CD4-positive, alpha-beta T cell treated with Interleukin-1 beta for 1 hour (primary cell): ENCODE data around the gene CCDC66.

Source experiments
- DNase-seq, 2 donors: peaks; one replicate each; pipeline ENCODE4 v3.0.0-alpha.2; 2020 to 2022

Gene CCDC66

GRCh38 chr3:56624725-56625124 is 67.8 kb downstream of the CCDC66 start:
- no peak for DNase-seq

- DNase-seq, result no peak
Observed at GRCh38 chr3:56629047-56629446, 72.1 kb downstream of the CCDC66 start.

GRCh38 chr3:56629451-56629850 is 72.5 kb downstream of the CCDC66 start:
- DNase-seq, result no peak

GRCh38 chr3:56630966-56631365 is 74.0 kb downstream of the CCDC66 start:
- DNase-seq, result no peak

- no peak for DNase-seq
Observed at GRCh38 chr3:56633181-56633580, 76.2 kb downstream of the CCDC66 start.

- no peak for DNase-seq
Observed at GRCh38 chr3:56633602-56634535, 76.9 kb downstream of the CCDC66 start.

GRCh38 chr3:56645407-56645806 is 88.4 kb downstream of the CCDC66 start:
- no peak for DNase-seq

GRCh38 chr3:56654460-56654859 is 97.5 kb downstream of the CCDC66 start:
- no peak for DNase-seq

- no peak for DNase-seq
Observed at GRCh38 chr3:56655709-56656108, 98.7 kb downstream of the CCDC66 start.

- DNase-seq, result no peak
Observed at GRCh38 chr3:56664823-56665222, 107.8 kb downstream of the CCDC66 start.

- no peak for DNase-seq
Observed at GRCh38 chr3:56667973-56668579, 111.1 kb downstream of the CCDC66 start.
